ENCODE data around the gene POU2AF2. TPM values are rescaled to one million over a fixed set of nuclear protein-coding genes. Genes with fewer than 3 reads are reported as not detected.
A peak's percentile ranks its signal among the peaks of the same experiment; 100 is the strongest.

Gene POU2AF2
- total RNA-seq, 6 experiments from 2014 or later = not detected

DNA sequence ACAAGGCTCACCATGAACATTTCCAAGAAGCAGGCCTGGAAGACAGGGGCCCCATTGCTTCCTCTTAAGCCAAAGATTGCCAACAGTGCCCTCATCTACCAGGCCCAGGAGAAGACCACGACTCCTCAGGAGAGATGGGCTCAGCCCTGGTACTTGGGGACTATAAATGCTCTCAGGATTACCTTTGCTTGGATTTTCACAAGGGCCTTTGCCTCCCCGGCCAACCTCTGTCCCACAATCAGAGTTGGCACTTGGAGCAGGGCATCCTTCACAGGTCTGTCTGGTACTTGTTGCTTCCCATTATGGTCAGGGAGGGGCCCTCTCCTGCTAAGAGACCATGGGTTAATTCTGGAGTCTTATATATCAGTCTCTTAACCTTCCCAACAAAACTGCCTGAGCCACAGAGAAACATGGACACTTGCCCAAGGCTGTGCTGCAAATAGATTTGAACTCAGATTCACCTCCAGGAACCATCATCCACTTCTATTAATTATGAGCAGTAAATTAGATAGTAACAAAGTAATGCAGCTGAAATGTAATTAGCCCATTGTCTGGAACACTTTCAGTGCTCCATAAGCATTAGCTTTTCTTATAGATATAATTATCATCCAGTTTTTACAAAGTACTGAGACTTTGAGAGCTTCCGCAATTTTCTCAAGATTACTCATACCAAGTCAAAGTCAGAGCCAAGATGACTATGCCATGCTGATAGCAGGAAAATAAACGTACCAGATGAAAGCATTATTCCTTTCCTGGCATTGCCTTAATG lies 86.4 kb downstream of the POU2AF2 start:
- Mint-ChIP-seq H3K36me3 (ENCODE audit: low read depth) (no peaks in the 10 kb centered on the region), H3K4me1 (ENCODE audit: low read depth) (peaks cover 40% of the 10 kb centered on the region), H3K27me3 (ENCODE audit: insufficient read depth) (peaks cover 9% of the 10 kb centered on the region; the same call in 1 of the 2 replicates), H3K9me3 (no peaks in the 10 kb centered on the region), H3K4me3 (peak overlapping the region; percentile 3; the same call in 1 of the 2 replicates), H3K27ac (peak overlapping the region; percentile 57; the same call in 1 of the 2 replicates)
- DNase-seq = peak; percentile 37
- TF ChIP-seq, protein P1, sequence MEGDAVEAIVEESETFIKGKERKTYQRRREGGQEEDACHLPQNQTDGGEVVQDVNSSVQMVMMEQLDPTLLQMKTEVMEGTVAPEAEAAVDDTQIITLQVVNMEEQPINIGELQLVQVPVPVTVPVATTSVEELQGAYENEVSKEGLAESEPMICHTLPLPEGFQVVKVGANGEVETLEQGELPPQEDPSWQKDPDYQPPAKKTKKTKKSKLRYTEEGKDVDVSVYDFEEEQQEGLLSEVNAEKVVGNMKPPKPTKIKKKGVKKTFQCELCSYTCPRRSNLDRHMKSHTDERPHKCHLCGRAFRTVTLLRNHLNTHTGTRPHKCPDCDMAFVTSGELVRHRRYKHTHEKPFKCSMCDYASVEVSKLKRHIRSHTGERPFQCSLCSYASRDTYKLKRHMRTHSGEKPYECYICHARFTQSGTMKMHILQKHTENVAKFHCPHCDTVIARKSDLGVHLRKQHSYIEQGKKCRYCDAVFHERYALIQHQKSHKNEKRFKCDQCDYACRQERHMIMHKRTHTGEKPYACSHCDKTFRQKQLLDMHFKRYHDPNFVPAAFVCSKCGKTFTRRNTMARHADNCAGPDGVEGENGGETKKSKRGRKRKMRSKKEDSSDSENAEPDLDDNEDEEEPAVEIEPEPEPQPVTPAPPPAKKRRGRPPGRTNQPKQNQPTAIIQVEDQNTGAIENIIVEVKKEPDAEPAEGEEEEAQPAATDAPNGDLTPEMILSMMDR (IDR thresholded peaks at IDR 0.05) = no peak

DNA sequence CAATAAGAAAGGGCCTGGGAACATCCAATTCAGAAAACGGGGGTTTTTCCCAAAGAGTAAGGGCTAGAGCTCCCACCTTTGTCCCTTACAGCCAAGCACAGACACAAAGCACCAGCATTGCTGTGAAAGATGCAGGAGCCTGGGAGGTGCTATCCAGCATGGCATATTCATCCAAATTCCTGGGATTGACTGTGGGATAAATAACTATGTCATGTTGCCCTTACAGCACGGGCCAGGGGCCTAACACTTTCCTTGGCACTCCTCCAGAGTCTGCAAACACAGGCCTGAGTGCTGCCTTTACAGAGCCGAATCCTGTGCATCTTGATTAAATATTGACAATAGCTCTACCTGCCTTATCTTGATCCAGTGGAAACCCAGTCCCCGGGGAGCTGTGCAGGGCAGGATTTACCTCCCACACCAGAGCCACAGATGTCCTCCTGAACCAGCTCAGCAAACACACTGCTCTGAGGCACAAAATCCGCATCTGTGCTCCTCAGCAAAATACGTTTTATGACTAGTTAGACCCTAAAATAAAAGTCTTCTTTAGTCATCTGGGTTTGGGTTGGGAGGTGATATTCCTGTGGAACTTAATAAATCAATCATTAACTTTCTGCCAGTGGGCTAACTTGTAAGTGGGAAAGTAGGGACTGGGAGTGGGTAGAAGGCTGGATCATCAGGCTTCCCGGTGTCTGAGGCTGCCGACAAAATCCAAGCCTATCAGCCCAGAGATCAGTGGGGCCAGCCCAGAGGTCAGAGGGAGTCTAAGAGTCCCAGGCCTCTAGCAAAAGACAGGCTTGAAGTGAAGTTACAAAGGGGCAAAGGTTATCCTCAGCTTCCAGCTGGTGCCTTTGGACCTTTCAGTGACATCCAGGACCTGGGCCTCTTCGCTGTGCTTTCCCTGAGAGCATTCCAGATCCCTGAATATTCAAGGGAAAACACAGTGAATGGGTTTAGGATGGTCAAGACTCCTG lies 89.3 kb downstream of the POU2AF2 start:
- H3K4me3 Mint-ChIP-seq = no peak overlapping the region
- no peaks in the 10 kb centered on the region; the same call in 1 of the 2 replicates for H3K36me3 Mint-ChIP-seq (ENCODE audit: low read depth)
- TF ChIP-seq, protein P1 (IDR thresholded peaks at IDR 0.05) = no peak
- H3K27ac Mint-ChIP-seq = no peak overlapping the region
- no peak for DNase-seq
- peaks cover 5% of the 10 kb centered on the region; the same call in 1 of the 2 replicates for H3K9me3 Mint-ChIP-seq
- H3K27me3 Mint-ChIP-seq (ENCODE audit: insufficient read depth) = peaks cover 9% of the 10 kb centered on the region; the same call in 1 of the 2 replicates
- peaks cover 34% of the 10 kb centered on the region for H3K4me1 Mint-ChIP-seq (ENCODE audit: low read depth)

DNA sequence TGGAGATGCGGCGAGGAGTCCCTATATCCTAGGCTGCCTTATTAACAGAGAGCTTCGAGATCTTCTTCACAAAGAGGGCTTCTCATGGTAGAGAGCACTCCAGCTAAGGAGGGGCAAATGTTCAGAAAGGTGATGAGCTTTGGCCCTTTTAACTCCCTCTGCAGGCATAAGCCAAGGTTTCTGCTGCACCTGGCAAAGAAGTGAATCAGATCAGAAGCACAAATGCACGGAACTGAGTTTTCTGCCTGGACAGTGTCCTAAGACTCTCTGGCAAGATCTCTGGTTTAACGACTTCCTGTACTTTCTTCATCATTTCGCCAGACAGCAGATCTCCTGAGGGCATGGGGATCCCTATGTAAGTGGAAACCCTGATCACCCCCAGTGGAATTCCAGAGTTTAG lies 90.0 kb downstream of the POU2AF2 start:
- peaks cover 9% of the 10 kb centered on the region; the same call in 1 of the 2 replicates for H3K27me3 Mint-ChIP-seq (ENCODE audit: insufficient read depth)
- peaks cover 34% of the 10 kb centered on the region for H3K4me1 Mint-ChIP-seq (ENCODE audit: low read depth)
- H3K36me3 Mint-ChIP-seq (ENCODE audit: low read depth) = no peaks in the 10 kb centered on the region; the same call in 1 of the 2 replicates
- TF ChIP-seq, protein P1 (IDR thresholded peaks at IDR 0.05) = no peak
- H3K4me3 Mint-ChIP-seq = no peak overlapping the region
- peak; percentile 7 for DNase-seq
- H3K9me3 Mint-ChIP-seq = peaks cover 6% of the 10 kb centered on the region; the same call in 1 of the 2 replicates
- H3K27ac Mint-ChIP-seq = no peak overlapping the region

Other genes starting within 250 kb of the POU2AF2 start
- gene POU2AF3, start 52.8 kb downstream of the POU2AF2 start, total RNA-seq (2021; fragmentation: NEBNext Ultra II Directional; extraction: Animal tissue kit (Norgen Biotek cat#: 25700)) = not detected
- gene POU2AF1, start 133.6 kb downstream of the POU2AF2 start, total RNA-seq (2021; fragmentation: NEBNext Ultra II Directional; extraction: Animal tissue kit (Norgen Biotek cat#: 25700)) = not detected